ENCODE measurements around the gene TBX15. TPM values are rescaled to one million over a fixed set of nuclear protein-coding genes. Genes with fewer than 3 reads are reported as not detected.

The TBX15 gene
- total and polyA plus RNA-seq, 4 experiments from 2014 or later = 0.05 TPM; not detected in 3

- Mint-ChIP-seq H3K4me3 (no peak overlapping the region), H3K36me3 (no peaks in the 10 kb centered on the region), H3K9me3 (peaks cover 0 to 12% (median 4%) of the 10 kb centered on the region in 8 donors), H3K27ac (no peak overlapping the region), H3K4me1 (no peaks in the 10 kb centered on the region), H3K27me3 (peaks cover 0 to 2% of the 10 kb centered on the region in 2 donors)
- H3K4me1 ChIP-seq (ENCODE audit: insufficient read depth, low read length) = no peaks in the 10 kb centered on the region
- CTCF ChIA-PET (ENCODE audit: partially characterized antibody) = no interaction called here
- DNase-seq = no peak
- no peaks in the 10 kb centered on the region for H3K36me3 ChIP-seq (ENCODE audit: insufficient read depth, low read length)
- no peak overlapping the region for H3K4me3 ChIP-seq (ENCODE audit: low read length in 2 of 2)
- no peaks in the 10 kb centered on the region for H3K9me3 ChIP-seq (ENCODE audit: control insufficient read depth in 1 of 2, low read length in 2 of 2)
- H3K27me3 ChIP-seq (ENCODE audit: insufficient read depth, low read length) = no peaks in the 10 kb centered on the region
- H3K27ac ChIP-seq (ENCODE audit: low read depth, low read length) = no peak overlapping the region
- intact Hi-C loops (cut with micrococcal nuclease) = no loop called here
- POLR2A ChIA-PET (ENCODE audit: partially characterized antibody) = no interaction called here
Measured at GRCh38 chr1:118931876-118932275, 56.3 kb downstream of the TBX15 start.

- peaks cover 0 to 12% (median 4%) of the 10 kb centered on the region in 8 donors for H3K9me3 Mint-ChIP-seq
- H3K27me3 Mint-ChIP-seq = no peaks in the 10 kb centered on the region
- CTCF ChIA-PET (ENCODE audit: partially characterized antibody) = no interaction called here
- H3K36me3 Mint-ChIP-seq = no peaks in the 10 kb centered on the region
- Histone ChIP-seq H3K4me3 (ENCODE audit: low read length in 2 of 2) (no peak overlapping the region), H3K36me3 (ENCODE audit: insufficient read depth, low read length) (no peaks in the 10 kb centered on the region), H3K27ac (ENCODE audit: low read depth, low read length) (no peak overlapping the region), H3K4me1 (ENCODE audit: insufficient read depth, low read length) (no peaks in the 10 kb centered on the region), H3K27me3 (ENCODE audit: insufficient read depth, low read length) (no peaks in the 10 kb centered on the region), H3K9me3 (ENCODE audit: control insufficient read depth in 1 of 2, low read length in 2 of 2) (no peaks in the 10 kb centered on the region)
- no peak overlapping the region for H3K27ac Mint-ChIP-seq
- POLR2A ChIA-PET (ENCODE audit: partially characterized antibody) = no interaction called here
- no peaks in the 10 kb centered on the region for H3K4me1 Mint-ChIP-seq
- no peak overlapping the region for H3K4me3 Mint-ChIP-seq
- DNase-seq = no peak
- intact Hi-C loops (cut with micrococcal nuclease) = no loop called here
Measured at GRCh38 chr1:118928739-118929554, 59.2 kb downstream of the TBX15 start.

- Histone ChIP-seq H3K27me3 (ENCODE audit: insufficient read depth, low read length) (no peaks in the 10 kb centered on the region), H3K9me3 (ENCODE audit: control insufficient read depth in 1 of 2, low read length in 2 of 2) (no peaks in the 10 kb centered on the region), H3K27ac (ENCODE audit: low read depth, low read length) (no peak overlapping the region), H3K36me3 (ENCODE audit: insufficient read depth, low read length) (no peaks in the 10 kb centered on the region), H3K4me3 (ENCODE audit: low read length in 2 of 2) (no peak overlapping the region), H3K4me1 (ENCODE audit: insufficient read depth, low read length) (no peaks in the 10 kb centered on the region)
- DNase-seq = no peak
- no peak overlapping the region for H3K4me3 Mint-ChIP-seq
- no peak overlapping the region for H3K27ac Mint-ChIP-seq
- POLR2A ChIA-PET (ENCODE audit: partially characterized antibody) = no interaction called here
- peaks cover 0 to 12% (median 4%) of the 10 kb centered on the region in 8 donors for H3K9me3 Mint-ChIP-seq
- no peaks in the 10 kb centered on the region for H3K4me1 Mint-ChIP-seq
- CTCF ChIA-PET (ENCODE audit: partially characterized antibody) = no interaction called here
- no peaks in the 10 kb centered on the region for H3K36me3 Mint-ChIP-seq
- H3K27me3 Mint-ChIP-seq = no peaks in the 10 kb centered on the region
- intact Hi-C loops (cut with micrococcal nuclease) = no loop called here
Measured at GRCh38 chr1:118927427-118928187, 60.5 kb downstream of the TBX15 start.

GRCh38 chr1:118926261-118926660, 61.9 kb downstream of the TBX15 start:
- ChIA-PET POLR2A (ENCODE audit: partially characterized antibody) (no interaction called here), CTCF (ENCODE audit: partially characterized antibody) (no interaction called here)

GRCh38 chr1:118925651-118926050, 62.5 kb downstream of the TBX15 start:
- H3K4me3 Mint-ChIP-seq = no peak overlapping the region
- H3K4me1 ChIP-seq (ENCODE audit: insufficient read depth, low read length) = no peaks in the 10 kb centered on the region

More at GRCh38 chr1:118926261-118926660, 61.9 kb downstream of the TBX15 start:
- Histone ChIP-seq H3K27ac (ENCODE audit: low read depth, low read length) (no peak overlapping the region), H3K9me3 (ENCODE audit: control insufficient read depth in 1 of 2, low read length in 2 of 2) (no peaks in the 10 kb centered on the region), H3K27me3 (ENCODE audit: insufficient read depth, low read length) (no peaks in the 10 kb centered on the region), H3K36me3 (ENCODE audit: insufficient read depth, low read length) (no peaks in the 10 kb centered on the region), H3K4me1 (ENCODE audit: insufficient read depth, low read length) (no peaks in the 10 kb centered on the region), H3K4me3 (ENCODE audit: low read length in 2 of 2) (no peak overlapping the region)
- Mint-ChIP-seq H3K9me3 (peaks cover 0 to 12% (median 4%) of the 10 kb centered on the region in 8 donors), H3K4me3 (no peak overlapping the region), H3K27me3 (no peaks in the 10 kb centered on the region), H3K4me1 (no peaks in the 10 kb centered on the region), H3K27ac (no peak overlapping the region), H3K36me3 (no peaks in the 10 kb centered on the region)
- no peak for DNase-seq
- intact Hi-C loops (cut with micrococcal nuclease) = no loop called here

GRCh38 chr1:118923319-118923718, 64.8 kb downstream of the TBX15 start:
- Mint-ChIP-seq H3K27me3 (no peaks in the 10 kb centered on the region), H3K9me3 (peaks cover 0 to 13% (median 2%) of the 10 kb centered on the region in 8 donors), H3K4me3 (no peak overlapping the region), H3K4me1 (no peaks in the 10 kb centered on the region), H3K36me3 (no peaks in the 10 kb centered on the region), H3K27ac (no peak overlapping the region)
- Histone ChIP-seq H3K9me3 (ENCODE audit: control insufficient read depth in 1 of 2, low read length in 2 of 2) (no peaks in the 10 kb centered on the region), H3K4me1 (ENCODE audit: insufficient read depth, low read length) (no peaks in the 10 kb centered on the region), H3K27ac (ENCODE audit: low read depth, low read length) (no peak overlapping the region), H3K4me3 (ENCODE audit: low read length in 2 of 2) (no peak overlapping the region), H3K27me3 (ENCODE audit: insufficient read depth, low read length) (no peaks in the 10 kb centered on the region), H3K36me3 (ENCODE audit: insufficient read depth, low read length) (no peaks in the 10 kb centered on the region)
- POLR2A ChIA-PET (ENCODE audit: partially characterized antibody) = no interaction called here
- intact Hi-C loops (cut with micrococcal nuclease) = no loop called here
- DNase-seq = no peak
- CTCF ChIA-PET (ENCODE audit: partially characterized antibody) = no interaction called here

More at GRCh38 chr1:118925651-118926050, 62.5 kb downstream of the TBX15 start:
- DNase-seq = no peak
- H3K4me1 Mint-ChIP-seq = no peaks in the 10 kb centered on the region
- ChIA-PET POLR2A (ENCODE audit: partially characterized antibody) (no interaction called here), CTCF (ENCODE audit: partially characterized antibody) (no interaction called here)
- no peak overlapping the region for H3K4me3 ChIP-seq (ENCODE audit: low read length in 2 of 2)
- no peak overlapping the region for H3K27ac ChIP-seq (ENCODE audit: low read depth, low read length)
- H3K36me3 Mint-ChIP-seq = no peaks in the 10 kb centered on the region
- peaks cover 0 to 12% (median 4%) of the 10 kb centered on the region in 8 donors for H3K9me3 Mint-ChIP-seq
- H3K27ac Mint-ChIP-seq = peak overlapping the region in 1 of 7 donors; percentile 10
- H3K9me3 ChIP-seq (ENCODE audit: control insufficient read depth in 1 of 2, low read length in 2 of 2) = no peaks in the 10 kb centered on the region
- no peaks in the 10 kb centered on the region for H3K27me3 ChIP-seq (ENCODE audit: insufficient read depth, low read length)
- no peaks in the 10 kb centered on the region for H3K36me3 ChIP-seq (ENCODE audit: insufficient read depth, low read length)
- intact Hi-C loops (cut with micrococcal nuclease) = no loop called here
- H3K27me3 Mint-ChIP-seq = no peaks in the 10 kb centered on the region

GRCh38 chr1:118921994-118922393, 66.1 kb downstream of the TBX15 start:
- intact Hi-C loops (cut with micrococcal nuclease) = no loop called here
- CTCF ChIA-PET (ENCODE audit: partially characterized antibody) = interaction anchor here (1.3 kb wide), 1 partner anchor 14 kb away, joined by 3 read pairs; no protein-coding TSS in a partner anchor
- Histone ChIP-seq H3K4me1 (ENCODE audit: insufficient read depth, low read length) (no peaks in the 10 kb centered on the region), H3K27ac (ENCODE audit: low read depth, low read length) (no peak overlapping the region), H3K9me3 (ENCODE audit: control insufficient read depth in 1 of 2, low read length in 2 of 2) (no peaks in the 10 kb centered on the region), H3K4me3 (ENCODE audit: low read length in 2 of 2) (no peak overlapping the region), H3K36me3 (ENCODE audit: insufficient read depth, low read length) (no peaks in the 10 kb centered on the region), H3K27me3 (ENCODE audit: insufficient read depth, low read length) (no peaks in the 10 kb centered on the region)
- Mint-ChIP-seq H3K4me1 (no peaks in the 10 kb centered on the region), H3K27ac (no peak overlapping the region), H3K27me3 (no peaks in the 10 kb centered on the region), H3K4me3 (no peak overlapping the region), H3K9me3 (peaks cover 0 to 11% (median 2%) of the 10 kb centered on the region in 8 donors), H3K36me3 (no peaks in the 10 kb centered on the region)
- no peak for DNase-seq
- POLR2A ChIA-PET (ENCODE audit: partially characterized antibody) = no interaction called here
